GM23248 (cell line): ENCODE data around the gene TRPC4AP.

ENCODE experiments used
- EZH2 ChIP-seq: fragments of 200-600 bp; sonication (generic); IDR thresholded peaks from 2 replicates; pipeline ENCODE4 v1.6.1; 2018; ENCODE audit warnings: antibody characterized with exemption, mild to moderate bottlenecking; ENCODE audit not compliant: insufficient read depth, poor library complexity, severe bottlenecking
- EZH2phosphoT487 ChIP-seq: fragments of 200-600 bp; sonication (generic); IDR thresholded peaks from 2 replicates; pipeline ENCODE4 v1.6.1; 2018; ENCODE audit warnings: antibody characterized with exemption, moderate library complexity, mild to moderate bottlenecking, low read depth; ENCODE audit not compliant: insufficient read depth

- TF ChIP-seq EZH2phosphoT487 (no peak), EZH2 (no peak)
These were observed 107.8 kb downstream of the TRPC4AP start for GRCh38 chr20:34984756-34985261.
